MM.1S (cell line): Measurements from ENCODE around the gene TM7SF3.

Source experiments
- DNase-seq: peaks from one replicate; pipeline ENCODE4 v3.0.0-alpha.2; 2015
- H2AFZ ChIP-seq: fragments of 300-600 bp; sonication (generic); 2 replicates; pipeline ENCODE4 v1.6.0; 2016; ENCODE audit warnings: antibody characterized with exemption, low read length
- H3F3A ChIP-seq: fragments of 300-600 bp; sonication (generic); 2 replicates; pipeline ENCODE4 v1.6.1; 2016; ENCODE audit warnings: mild to moderate bottlenecking, antibody characterized with exemption, low read length, moderate library complexity, mixed read lengths; ENCODE audit not compliant: insufficient read depth
- H3K27ac ChIP-seq: fragments of 300-600 bp; sonication (generic); 2 replicates; pipeline ENCODE4 v1.5.1; 2016; ENCODE audit warnings: mild to moderate bottlenecking, low read length
- H3K27me3 ChIP-seq: fragments of 300-600 bp; sonication (generic); replicated peaks from 2 replicates; pipeline ENCODE4 v1.6.0; 2016; ENCODE audit warnings: low read length; ENCODE audit not compliant: insufficient read depth
- H3K36me3 ChIP-seq: fragments of 300-600 bp; sonication (generic); replicated peaks from 2 replicates; pipeline ENCODE4 v1.6.1; 2016; ENCODE audit warnings: mild to moderate bottlenecking, low read length, mixed read lengths; ENCODE audit not compliant: insufficient read depth
- H3K4me1 ChIP-seq: fragments of 300-600 bp; sonication (generic); 2 replicates; pipeline ENCODE4 v1.6.1; 2016; ENCODE audit warnings: low read length, mixed read lengths
- H3K4me2 ChIP-seq: fragments of 300-600 bp; sonication (generic); 2 replicates; pipeline ENCODE4 v1.6.0; 2016; ENCODE audit warnings: low read depth, low read length
- H3K4me3 ChIP-seq: fragments of 300-600 bp; sonication (generic); 2 replicates; pipeline ENCODE4 v1.5.1; 2016; ENCODE audit warnings: low read length, mixed read lengths
- H3K79me2 ChIP-seq: fragments of 300-600 bp; sonication (generic); 2 replicates; pipeline ENCODE4 v1.6.1; 2016; ENCODE audit warnings: mixed run types, low read length, mixed read lengths
- H3K9ac ChIP-seq: fragments of 300-600 bp; sonication (generic); 2 replicates; pipeline ENCODE4 v1.6.1; 2016; ENCODE audit warnings: low read length, mixed read lengths
- H3K9me2 ChIP-seq: fragments of 300-600 bp; sonication (generic); replicated peaks from 2 replicates; pipeline ENCODE4 v1.6.1; 2016; ENCODE audit warnings: mild to moderate bottlenecking, low read length, mixed read lengths; ENCODE audit not compliant: insufficient read depth
- H3K9me3 ChIP-seq: fragments of 300-600 bp; sonication (generic); replicated peaks from 2 replicates; pipeline ENCODE4 v1.6.1; 2016; ENCODE audit warnings: mild to moderate bottlenecking, low read length, mixed read lengths; ENCODE audit not compliant: insufficient read depth
- H4K20me1 ChIP-seq: fragments of 300-600 bp; sonication (generic); 2 replicates; pipeline ENCODE4 v1.6.1; 2016; ENCODE audit warnings: mild to moderate bottlenecking, low read length, moderate library complexity, mixed read lengths; ENCODE audit not compliant: insufficient read depth
- CTCF ChIP-seq: fragments of 300-600 bp; sonication (generic); IDR thresholded peaks from 2 replicates; pipeline ENCODE4 v1.5.1; 2016; ENCODE audit warnings: antibody characterized with exemption, low read length, mixed read lengths
- EZH2 ChIP-seq: fragments of 300-600 bp; sonication (generic); optimal IDR thresholded peaks from 2 replicates; pipeline ENCODE3; 2017; ENCODE audit warnings: low read depth, mild to moderate bottlenecking, antibody characterized with exemption, low read length, mixed read lengths
- EZH2phosphoT487 ChIP-seq: fragments of 300-600 bp; sonication (generic); IDR thresholded peaks from 2 replicates; pipeline ENCODE4 v1.6.1; 2018; ENCODE audit warnings: antibody characterized with exemption, low read length

TM7SF3 gene

GRCh38 chr12:27060740-27061139 lies 46.6 kb upstream of the TM7SF3 start:
- TF ChIP-seq EZH2 (no peak), EZH2phosphoT487 (no peak), CTCF (no peak)
- H2AFZ ChIP-seq = no peak overlapping the region
- DNase-seq = no peak
- H3K4me2 ChIP-seq = no peak overlapping the region
- H3K4me3 ChIP-seq = no peak overlapping the region
- H3K4me1 ChIP-seq = no peaks in the 10 kb centered on the region
- H3K9me2 ChIP-seq = no peaks in the 10 kb centered on the region
- no peaks in the 10 kb centered on the region for H3K79me2 ChIP-seq
- H3F3A ChIP-seq = no peaks in the 10 kb centered on the region
- no peak overlapping the region for H3K9ac ChIP-seq
- H3K27me3 ChIP-seq = no peaks in the 10 kb centered on the region
- H3K36me3 ChIP-seq = no peaks in the 10 kb centered on the region
- H3K9me3 ChIP-seq = no peaks in the 10 kb centered on the region
- H3K27ac ChIP-seq = no peak overlapping the region
- H4K20me1 ChIP-seq = no peaks in the 10 kb centered on the region

GRCh38 chr12:27057543-27057942 lies 43.4 kb upstream of the TM7SF3 start:
- H3F3A ChIP-seq = no peaks in the 10 kb centered on the region
- H3K27ac ChIP-seq = no peak overlapping the region

GRCh38 chr12:27055966-27056365 lies 41.8 kb upstream of the TM7SF3 start:
- TF ChIP-seq EZH2phosphoT487 (no peak), EZH2 (no peak), CTCF (no peak)
- Histone ChIP-seq H3K9ac (no peak overlapping the region), H3K4me2 (no peak overlapping the region), H3K4me1 (no peaks in the 10 kb centered on the region), H3K79me2 (no peaks in the 10 kb centered on the region), H3F3A (no peaks in the 10 kb centered on the region), H3K9me2 (no peaks in the 10 kb centered on the region), H2AFZ (no peak overlapping the region), H4K20me1 (no peaks in the 10 kb centered on the region), H3K4me3 (no peak overlapping the region), H3K27me3 (no peaks in the 10 kb centered on the region), H3K27ac (no peak overlapping the region), H3K36me3 (no peaks in the 10 kb centered on the region), H3K9me3 (no peaks in the 10 kb centered on the region)
- no peak for DNase-seq

More at GRCh38 chr12:27057543-27057942, 43.4 kb upstream of the TM7SF3 start:
- H3K9me2 ChIP-seq = no peaks in the 10 kb centered on the region
- H3K9ac ChIP-seq = no peak overlapping the region
- no peaks in the 10 kb centered on the region for H3K36me3 ChIP-seq
- H3K4me3 ChIP-seq = no peak overlapping the region
- H3K4me2 ChIP-seq = no peak overlapping the region
- no peak overlapping the region for H2AFZ ChIP-seq
- no peaks in the 10 kb centered on the region for H3K27me3 ChIP-seq
- no peaks in the 10 kb centered on the region for H4K20me1 ChIP-seq
- TF ChIP-seq CTCF (no peak), EZH2 (no peak), EZH2phosphoT487 (no peak)
- no peaks in the 10 kb centered on the region for H3K9me3 ChIP-seq
- DNase-seq = no peak
- no peaks in the 10 kb centered on the region for H3K79me2 ChIP-seq
- no peaks in the 10 kb centered on the region for H3K4me1 ChIP-seq
